RWPE2 (cell line): ENCODE results near the gene FADS3.

Experiments
- ATAC-seq: fragments of 200-7000 bp; cut with Tn5 transposase; 3 replicates; pipeline ENCODE4 v1.9.1; 2021; ENCODE audit warnings: low read depth
- DNase-seq: peaks from one replicate; pipeline ENCODE4 v3.0.0-alpha.2; 2020; ENCODE audit warnings: low spot score
- H3K27ac ChIP-seq: fragments of 450-650 bp; 2 replicates; pipeline ENCODE4 v1.5.1; 2017; ENCODE audit warnings: mild to moderate bottlenecking; ENCODE audit not compliant: poor library complexity, severe bottlenecking
- H3K27me3 ChIP-seq: fragments of 250-450 bp; sonication (Bioruptor Pico); 2 replicates; pipeline ENCODE4 v1.5.1; 2021; ENCODE audit warnings: mild to moderate bottlenecking, moderate library complexity; ENCODE audit not compliant: insufficient read depth, poor library complexity, severe bottlenecking
- H3K36me3 ChIP-seq: fragments of 250-450 bp; sonication (Bioruptor Pico); 2 replicates; pipeline ENCODE4 v1.5.1; 2020; ENCODE audit warnings: low read depth, mild to moderate bottlenecking, moderate library complexity
- H3K4me1 ChIP-seq: fragments of 250-450 bp; sonication (Bioruptor Pico); 2 replicates; pipeline ENCODE4 v1.5.1; 2021; ENCODE audit warnings: mild to moderate bottlenecking, moderate library complexity; ENCODE audit not compliant: insufficient read depth, poor library complexity, severe bottlenecking
- H3K4me3 ChIP-seq: fragments of 250-450 bp; sonication (Bioruptor Pico); 2 replicates; pipeline ENCODE4 v1.5.1; 2021; ENCODE audit warnings: mild to moderate bottlenecking, moderate library complexity; ENCODE audit not compliant: severe bottlenecking
- H3K9me3 ChIP-seq: fragments of 250-450 bp; sonication (Bioruptor Pico); 2 replicates; pipeline ENCODE4 v1.5.1; 2021; ENCODE audit warnings: mild to moderate bottlenecking, moderate library complexity; ENCODE audit not compliant: severe bottlenecking
- TF ChIP-seq, protein P1 (sequence below): fragments of 450-650 bp; IDR thresholded peaks from one replicate; pipeline ENCODE4 v1.5.1; 2017; ENCODE audit warnings: mild to moderate bottlenecking, moderate library complexity; ENCODE audit not compliant: poor library complexity, severe bottlenecking

The FADS3 gene

GRCh38 chr11:61903845-61904244, 12.5 kb upstream of the FADS3 start:
- DNase-seq (no peak), ATAC-seq (no peak)
- Histone ChIP-seq H3K9me3 (no peaks in the 10 kb centered on the region), H3K27ac (no peak overlapping the region), H3K4me1 (no peaks in the 10 kb centered on the region), H3K27me3 (no peaks in the 10 kb centered on the region), H3K4me3 (no peak overlapping the region), H3K36me3 (no peaks in the 10 kb centered on the region)
- TF ChIP-seq, protein P1, sequence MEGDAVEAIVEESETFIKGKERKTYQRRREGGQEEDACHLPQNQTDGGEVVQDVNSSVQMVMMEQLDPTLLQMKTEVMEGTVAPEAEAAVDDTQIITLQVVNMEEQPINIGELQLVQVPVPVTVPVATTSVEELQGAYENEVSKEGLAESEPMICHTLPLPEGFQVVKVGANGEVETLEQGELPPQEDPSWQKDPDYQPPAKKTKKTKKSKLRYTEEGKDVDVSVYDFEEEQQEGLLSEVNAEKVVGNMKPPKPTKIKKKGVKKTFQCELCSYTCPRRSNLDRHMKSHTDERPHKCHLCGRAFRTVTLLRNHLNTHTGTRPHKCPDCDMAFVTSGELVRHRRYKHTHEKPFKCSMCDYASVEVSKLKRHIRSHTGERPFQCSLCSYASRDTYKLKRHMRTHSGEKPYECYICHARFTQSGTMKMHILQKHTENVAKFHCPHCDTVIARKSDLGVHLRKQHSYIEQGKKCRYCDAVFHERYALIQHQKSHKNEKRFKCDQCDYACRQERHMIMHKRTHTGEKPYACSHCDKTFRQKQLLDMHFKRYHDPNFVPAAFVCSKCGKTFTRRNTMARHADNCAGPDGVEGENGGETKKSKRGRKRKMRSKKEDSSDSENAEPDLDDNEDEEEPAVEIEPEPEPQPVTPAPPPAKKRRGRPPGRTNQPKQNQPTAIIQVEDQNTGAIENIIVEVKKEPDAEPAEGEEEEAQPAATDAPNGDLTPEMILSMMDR = no peak

DNA sequence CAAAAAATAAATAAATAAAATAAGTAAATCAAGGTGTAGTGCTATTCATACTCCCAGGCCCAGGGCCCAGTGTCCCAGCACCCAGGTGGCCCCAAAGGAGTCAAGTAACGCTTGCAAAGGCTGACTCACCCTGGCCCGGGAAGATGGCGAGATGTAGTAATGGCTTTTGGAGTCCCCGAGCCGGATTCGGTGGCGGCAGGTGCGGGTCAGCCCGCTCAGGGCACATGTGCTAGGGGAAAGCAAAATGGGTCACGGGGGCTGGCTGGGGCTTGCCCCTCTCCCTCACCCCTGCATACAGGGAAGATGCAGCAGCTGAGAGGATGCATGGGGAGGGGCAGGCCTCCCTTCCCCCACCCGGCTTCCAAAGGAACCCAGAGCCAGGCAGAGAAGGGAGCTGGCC, 11.0 kb upstream of the FADS3 start:
- no peaks in the 10 kb centered on the region for H3K36me3 ChIP-seq
- ATAC-seq (no peak), DNase-seq (no peak)
- no peak overlapping the region for H3K27ac ChIP-seq
- no peaks in the 10 kb centered on the region for H3K4me1 ChIP-seq
- H3K4me3 ChIP-seq = no peak overlapping the region
- no peaks in the 10 kb centered on the region for H3K27me3 ChIP-seq
- TF ChIP-seq, protein P1 = no peak
- no peaks in the 10 kb centered on the region for H3K9me3 ChIP-seq

DNA sequence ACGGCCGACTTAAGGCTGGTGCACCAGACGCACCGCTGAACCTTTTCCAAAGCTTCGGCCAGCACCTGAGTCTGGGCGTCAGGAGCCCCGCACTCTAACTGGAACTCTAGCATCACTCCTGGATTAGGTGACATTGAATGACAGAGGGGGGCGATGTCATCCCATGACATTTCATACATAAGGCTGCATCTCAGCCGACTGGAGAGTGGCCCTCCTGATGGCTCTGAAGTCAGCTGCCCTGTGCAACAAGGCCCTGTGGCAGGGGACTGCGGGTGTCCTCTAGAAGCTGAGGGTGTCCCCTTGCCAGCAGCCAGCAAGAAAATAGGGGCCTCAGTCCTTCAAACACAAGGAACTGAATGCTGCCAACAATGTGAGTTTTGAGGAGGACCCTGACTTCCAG, 10.1 kb upstream of the FADS3 start:
- Histone ChIP-seq H3K27me3 (no peaks in the 10 kb centered on the region), H3K36me3 (no peaks in the 10 kb centered on the region), H3K4me3 (no peak overlapping the region), H3K9me3 (no peaks in the 10 kb centered on the region), H3K4me1 (no peaks in the 10 kb centered on the region), H3K27ac (no peak overlapping the region)
- ATAC-seq (no peak), DNase-seq (no peak)
- TF ChIP-seq, protein P1 = no peak

- H3K9me3 ChIP-seq = no peaks in the 10 kb centered on the region
- H3K36me3 ChIP-seq = no peaks in the 10 kb centered on the region
- no peak for ATAC-seq
- DNase-seq = no peak
- H3K27ac ChIP-seq = no peak overlapping the region
- H3K27me3 ChIP-seq = no peaks in the 10 kb centered on the region
- TF ChIP-seq, protein P1 = no peak
- H3K4me1 ChIP-seq = no peaks in the 10 kb centered on the region
- H3K4me3 ChIP-seq = no peak overlapping the region
Measured at GRCh38 chr11:61900251-61900650, 8.9 kb upstream of the FADS3 start.

DNA sequence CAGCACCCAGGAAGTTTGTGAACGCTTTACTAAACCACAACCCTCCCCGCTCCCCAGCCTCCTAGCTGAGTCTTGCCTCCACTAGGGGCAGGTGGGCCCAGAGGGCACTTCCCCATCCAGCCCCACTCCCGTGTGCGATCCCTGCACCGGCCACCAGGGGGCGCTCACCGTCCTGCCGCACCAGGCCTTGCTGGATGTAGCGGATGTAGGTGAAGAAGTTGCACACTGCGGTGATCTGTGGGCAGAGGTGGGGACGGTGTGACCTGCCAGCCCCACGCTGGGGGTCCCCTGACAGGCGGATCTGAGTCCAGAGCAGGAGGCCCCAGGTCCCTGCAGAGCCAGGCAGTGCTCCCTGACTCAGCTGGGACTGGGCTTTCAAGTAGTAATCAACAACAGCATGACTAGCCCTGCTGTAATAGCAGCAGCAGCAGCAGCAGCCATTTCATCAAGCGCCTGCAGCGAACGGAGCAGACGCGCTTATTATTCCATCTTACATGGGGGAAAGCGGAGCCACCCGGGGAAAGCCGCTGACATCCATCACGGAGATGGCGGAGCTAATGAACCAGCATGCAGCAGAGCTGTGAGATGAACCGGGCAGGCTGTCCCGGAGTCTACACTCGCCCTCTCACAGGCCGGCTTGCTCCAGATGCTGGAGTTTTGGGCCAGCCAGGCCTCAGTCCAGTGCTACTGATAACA, 7.9 kb upstream of the FADS3 start:
- no peaks in the 10 kb centered on the region for H3K36me3 ChIP-seq
- H3K27me3 ChIP-seq = no peaks in the 10 kb centered on the region
- H3K9me3 ChIP-seq = no peaks in the 10 kb centered on the region
- TF ChIP-seq, protein P1 = peak; percentile 96
- no peak overlapping the region for H3K4me3 ChIP-seq
- DNase-seq (no peak), ATAC-seq (peak; percentile 84)
- H3K27ac ChIP-seq = no peak overlapping the region
- no peaks in the 10 kb centered on the region for H3K4me1 ChIP-seq
